ENCODE results near the gene ASXL2.

The ASXL2 gene

GRCh38 chr2:25794544-25795276 is 83.6 kb downstream of the ASXL2 start:
- Histone ChIP-seq H2AFZ (ENCODE audit: low read length) (no peak overlapping the region), H3K36me3 (replicated peaks; ENCODE audit: insufficient read depth, low read length) (no peaks in the 10 kb centered on the region), H3K27me3 (replicated peaks; ENCODE audit: insufficient read depth, low read length) (no peaks in the 10 kb centered on the region), H3F3A (ENCODE audit: insufficient read depth, low read length) (peaks cover 13% of the 10 kb centered on the region; the same call in 1 of the 2 replicates), H3K9me2 (replicated peaks; ENCODE audit: insufficient read depth, low read length) (no peaks in the 10 kb centered on the region), H3K4me1 (ENCODE audit: low read length) (peaks cover 21% of the 10 kb centered on the region), H3K79me2 (ENCODE audit: low read length) (0 out of 2 replicates have a peak, but pooled peaks cover 18% of the 10 kb centered on the region), H3K9me3 (replicated peaks; ENCODE audit: insufficient read depth, low read length) (no peaks in the 10 kb centered on the region), H4K20me1 (ENCODE audit: insufficient read depth, low read length) (no peaks in the 10 kb centered on the region), H3K27ac (ENCODE audit: low read length) (peak overlapping the region; percentile 49; the same call in 1 of the 2 replicates), H3K4me2 (ENCODE audit: low read depth, low read length) (peak overlapping the region; percentile 64), H3K4me3 (ENCODE audit: low read length) (peak overlapping the region; percentile 19), H3K9ac (ENCODE audit: low read length) (no peak overlapping the region; the same call in 1 of the 2 replicates)
- DNase-seq = peak; percentile 47
- TF ChIP-seq CTCF (IDR thresholded peaks at IDR 0.05; ENCODE audit: low read length) (no peak), EZH2 (optimal IDR thresholded peaks at IDR 0.05; ENCODE audit: low read depth, low read length) (no peak), EZH2phosphoT487 (IDR thresholded peaks at IDR 0.05; ENCODE audit: low read length) (no peak)

GRCh38 chr2:25790074-25790790 is 88.1 kb downstream of the ASXL2 start:
- Histone ChIP-seq H3K4me1 (ENCODE audit: low read length) (peaks cover 18% of the 10 kb centered on the region), H4K20me1 (ENCODE audit: insufficient read depth, low read length) (no peaks in the 10 kb centered on the region), H3K27ac (ENCODE audit: low read length) (no peak overlapping the region), H3K9me2 (replicated peaks; ENCODE audit: insufficient read depth, low read length) (no peaks in the 10 kb centered on the region), H3F3A (ENCODE audit: insufficient read depth, low read length) (peaks cover 12% of the 10 kb centered on the region; the same call in 1 of the 2 replicates), H3K27me3 (replicated peaks; ENCODE audit: insufficient read depth, low read length) (no peaks in the 10 kb centered on the region), H3K4me2 (ENCODE audit: low read depth, low read length) (no peak overlapping the region), H3K9ac (ENCODE audit: low read length) (no peak overlapping the region), H3K4me3 (ENCODE audit: low read length) (no peak overlapping the region), H3K79me2 (ENCODE audit: low read length) (0 out of 2 replicates have a peak, but pooled peaks cover 15% of the 10 kb centered on the region), H2AFZ (ENCODE audit: low read length) (no peak overlapping the region), H3K9me3 (replicated peaks; ENCODE audit: insufficient read depth, low read length) (no peaks in the 10 kb centered on the region), H3K36me3 (replicated peaks; ENCODE audit: insufficient read depth, low read length) (no peaks in the 10 kb centered on the region)
- no peak for TF ChIP-seq EZH2phosphoT487 (IDR thresholded peaks at IDR 0.05; ENCODE audit: low read length)
- no peak for TF ChIP-seq CTCF (IDR thresholded peaks at IDR 0.05; ENCODE audit: low read length)
- TF ChIP-seq EZH2 (optimal IDR thresholded peaks at IDR 0.05; ENCODE audit: low read depth, low read length) = no peak
- DNase-seq = no peak

GRCh38 chr2:25788457-25788856 is 89.8 kb downstream of the ASXL2 start:
- Histone ChIP-seq H3K36me3 (replicated peaks; ENCODE audit: insufficient read depth, low read length) (no peaks in the 10 kb centered on the region), H3F3A (ENCODE audit: insufficient read depth, low read length) (no peaks in the 10 kb centered on the region), H3K9me3 (replicated peaks; ENCODE audit: insufficient read depth, low read length) (no peaks in the 10 kb centered on the region), H3K9ac (ENCODE audit: low read length) (no peak overlapping the region), H3K4me3 (ENCODE audit: low read length) (no peak overlapping the region), H2AFZ (ENCODE audit: low read length) (no peak overlapping the region), H3K79me2 (ENCODE audit: low read length) (0 out of 2 replicates have a peak, but pooled peaks cover 9% of the 10 kb centered on the region), H3K9me2 (replicated peaks; ENCODE audit: insufficient read depth, low read length) (no peaks in the 10 kb centered on the region), H4K20me1 (ENCODE audit: insufficient read depth, low read length) (no peaks in the 10 kb centered on the region), H3K27ac (ENCODE audit: low read length) (no peak overlapping the region), H3K4me2 (ENCODE audit: low read depth, low read length) (no peak overlapping the region), H3K4me1 (ENCODE audit: low read length) (0 out of 2 replicates have a peak, but pooled peaks cover 3% of the 10 kb centered on the region), H3K27me3 (replicated peaks; ENCODE audit: insufficient read depth, low read length) (no peaks in the 10 kb centered on the region)
- DNase-seq = no peak
- TF ChIP-seq CTCF (IDR thresholded peaks at IDR 0.05; ENCODE audit: low read length) = no peak
- no peak for TF ChIP-seq EZH2phosphoT487 (IDR thresholded peaks at IDR 0.05; ENCODE audit: low read length)
- TF ChIP-seq EZH2 (optimal IDR thresholded peaks at IDR 0.05; ENCODE audit: low read depth, low read length) = no peak
